NCI-H2196 (cell line): Measurements from ENCODE around the gene FRMD5.
A peak's percentile ranks its signal among the peaks of the same experiment; 100 is the strongest.

Experiments
- DNase-seq: peaks from one replicate; lab custom pipeline; 2025; ENCODE audit not compliant: unreplicated experiment; lab: John Stamatoyannopoulos, UW

Gene FRMD5

GRCh38 chr15:44097552-44097951 is 97.5 kb downstream of the FRMD5 start:
- no peak for DNase-seq

- no peak for DNase-seq
These were observed 98.5 kb downstream of the FRMD5 start for GRCh38 chr15:44096596-44096995.

GRCh38 chr15:44094781-44095180 is 100.3 kb downstream of the FRMD5 start:
- DNase-seq, result no peak

GRCh38 chr15:44093836-44094235 is 101.2 kb downstream of the FRMD5 start:
- no peak for DNase-seq

- no peak for DNase-seq
These were observed 102.8 kb downstream of the FRMD5 start for GRCh38 chr15:44092221-44092620.

GRCh38 chr15:44087578-44088465 is 107.2 kb downstream of the FRMD5 start:
- DNase-seq, result no peak

- DNase-seq, result no peak
These were observed 110.3 kb downstream of the FRMD5 start for GRCh38 chr15:44084770-44085169.

- no peak for DNase-seq
These were observed 110.9 kb downstream of the FRMD5 start for GRCh38 chr15:44084171-44084570.

GRCh38 chr15:44082558-44083157 is 112.4 kb downstream of the FRMD5 start:
- no peak for DNase-seq

- no peak for DNase-seq
These were observed 113.8 kb downstream of the FRMD5 start for GRCh38 chr15:44081026-44082013.

GRCh38 chr15:44075535-44075934 is 119.5 kb downstream of the FRMD5 start:
- DNase-seq, result no peak

- DNase-seq, result no peak
These were observed 125.6 kb downstream of the FRMD5 start for GRCh38 chr15:44069489-44069888.

- no peak for DNase-seq
These were observed 126.7 kb downstream of the FRMD5 start for GRCh38 chr15:44068347-44068746.

- DNase-seq, result peak; percentile 56
These were observed 128.8 kb downstream of the FRMD5 start for GRCh38 chr15:44066211-44066827.

GRCh38 chr15:44064706-44065105 is 130.4 kb downstream of the FRMD5 start:
- DNase-seq, result no peak

GRCh38 chr15:44058126-44058525 is 136.9 kb downstream of the FRMD5 start:
- no peak for DNase-seq

- DNase-seq, result no peak
These were observed 149.4 kb downstream of the FRMD5 start for GRCh38 chr15:44045661-44046060.

GRCh38 chr15:44045217-44045616 is 149.9 kb downstream of the FRMD5 start:
- no peak for DNase-seq

GRCh38 chr15:44038755-44039191 is 156.3 kb downstream of the FRMD5 start:
- no peak for DNase-seq

GRCh38 chr15:44035781-44036699 is 159.0 kb downstream of the FRMD5 start:
- no peak for DNase-seq
